NCI-H2029 (cell line): ENCODE data around the gene ABCC1.

Experiments used
- DNase-seq: peaks from one replicate; lab custom pipeline; 2025; lab: John Stamatoyannopoulos, UW

ABCC1 gene

DNA sequence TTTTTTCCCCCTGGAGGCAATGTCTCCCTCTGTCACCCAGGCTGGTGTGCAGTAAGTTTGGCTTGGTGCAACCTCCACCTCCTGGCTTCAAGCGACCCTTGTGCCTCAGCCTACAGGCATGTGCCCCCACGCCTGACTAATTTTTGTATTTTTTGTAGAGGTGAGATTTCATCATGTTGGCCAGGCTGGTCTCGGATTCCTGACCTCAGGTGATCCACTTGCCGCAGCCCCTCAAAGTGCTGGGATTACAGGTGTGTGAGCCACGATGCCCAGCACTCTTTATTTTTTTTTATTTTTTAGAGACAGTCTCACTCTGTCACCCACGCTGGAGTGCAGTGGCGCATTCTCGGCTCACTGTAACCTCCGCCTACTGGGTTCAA lies 160.7 kb downstream of the ABCC1 start:
- no peak for DNase-seq

- DNase-seq: no peak
These were observed 162.2 kb downstream of the ABCC1 start for GRCh38 chr16:16111639-16112038.

DNA sequence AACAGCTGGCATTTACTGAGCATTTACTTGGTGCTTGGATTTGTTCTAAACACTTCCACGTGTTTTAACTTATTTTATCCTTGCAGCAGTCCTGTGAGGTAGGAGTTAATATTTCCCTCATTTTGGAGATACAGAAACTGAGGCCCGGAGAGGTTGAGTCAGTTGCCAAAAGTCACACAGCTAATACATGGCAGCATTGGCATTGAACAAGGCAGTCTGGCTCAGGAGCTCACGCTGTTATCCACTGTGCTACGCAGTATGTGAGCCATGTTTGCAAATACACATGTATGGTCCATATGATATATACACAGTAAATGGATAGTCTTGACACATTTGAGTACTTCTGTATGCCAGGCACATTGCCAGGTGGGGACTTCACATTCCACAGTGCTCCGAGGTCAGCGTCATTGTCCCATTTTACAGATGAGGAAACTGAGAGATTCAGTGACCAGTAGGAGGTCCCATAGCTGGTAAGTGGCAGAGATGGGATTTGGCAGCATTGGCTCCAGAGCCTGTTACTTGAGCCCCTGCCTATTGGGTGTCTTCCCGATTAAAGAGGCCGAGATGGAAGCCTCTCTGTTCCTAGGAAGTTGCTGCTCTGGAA lies 163.1 kb downstream of the ABCC1 start:
- DNase-seq: no peak

DNA sequence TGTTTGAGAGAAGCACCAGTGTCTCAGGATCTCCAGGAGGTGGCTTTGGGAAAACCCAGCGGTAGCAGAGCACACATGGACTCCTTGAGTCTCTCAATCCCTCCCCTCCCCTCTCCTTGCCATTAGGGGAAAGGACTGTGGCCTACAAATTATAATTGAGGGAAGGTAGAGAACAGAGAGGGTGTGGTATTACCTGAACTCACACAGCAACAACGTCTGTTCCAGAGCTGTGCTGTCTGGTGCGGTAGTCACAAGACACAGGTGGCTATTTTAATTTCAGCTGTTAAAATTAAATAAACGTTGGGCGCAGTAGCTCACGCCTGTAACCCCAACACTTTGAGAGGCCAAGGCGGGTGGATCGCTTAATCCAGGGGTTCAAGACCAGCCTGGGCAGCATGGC lies 163.7 kb downstream of the ABCC1 start:
- DNase-seq: no peak

- no peak for DNase-seq
These were observed 167.4 kb downstream of the ABCC1 start for GRCh38 chr16:16116841-16117240.

GRCh38 chr16:16118337-16118736 lies 168.9 kb downstream of the ABCC1 start:
- DNase-seq: no peak

GRCh38 chr16:16120044-16120381 lies 170.6 kb downstream of the ABCC1 start:
- no peak for DNase-seq

- peak; percentile 90 for DNase-seq
These were observed 171.2 kb downstream of the ABCC1 start for GRCh38 chr16:16120382-16121184.

GRCh38 chr16:16121185-16121727 lies 171.8 kb downstream of the ABCC1 start:
- DNase-seq: no peak

- DNase-seq: no peak
These were observed 172.8 kb downstream of the ABCC1 start for GRCh38 chr16:16122264-16122663.

GRCh38 chr16:16124438-16124837 lies 175.0 kb downstream of the ABCC1 start:
- no peak for DNase-seq

- DNase-seq: no peak
These were observed 175.6 kb downstream of the ABCC1 start for GRCh38 chr16:16124974-16125373.

- no peak for DNase-seq
These were observed 177.5 kb downstream of the ABCC1 start for GRCh38 chr16:16126896-16127295.

- DNase-seq: peak; percentile 65
These were observed 178.2 kb downstream of the ABCC1 start for GRCh38 chr16:16127469-16128116.

- DNase-seq: no peak
These were observed 181.8 kb downstream of the ABCC1 start for GRCh38 chr16:16131204-16131603.

DNA sequence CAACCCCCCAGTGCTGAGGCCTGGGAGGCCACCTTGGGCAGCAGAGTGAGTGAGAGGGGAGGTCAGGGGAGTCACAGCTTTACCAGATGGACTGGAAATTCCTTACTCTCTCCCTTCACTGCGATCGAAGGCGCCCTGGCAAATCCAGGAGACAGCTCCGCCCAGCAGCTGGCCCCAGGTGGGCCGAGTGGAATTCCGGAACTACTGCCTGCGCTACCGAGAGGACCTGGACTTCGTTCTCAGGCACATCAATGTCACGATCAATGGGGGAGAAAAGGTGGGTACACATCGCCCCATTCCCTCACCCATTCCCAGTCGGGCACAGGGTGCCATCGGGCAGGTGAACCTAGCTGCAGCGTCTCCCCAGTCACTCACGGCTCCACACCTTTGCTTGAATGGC lies 182.2 kb downstream of the ABCC1 start:
- no peak for DNase-seq

- no peak for DNase-seq
These were observed 184.7 kb downstream of the ABCC1 start for GRCh38 chr16:16133943-16134604.

DNA sequence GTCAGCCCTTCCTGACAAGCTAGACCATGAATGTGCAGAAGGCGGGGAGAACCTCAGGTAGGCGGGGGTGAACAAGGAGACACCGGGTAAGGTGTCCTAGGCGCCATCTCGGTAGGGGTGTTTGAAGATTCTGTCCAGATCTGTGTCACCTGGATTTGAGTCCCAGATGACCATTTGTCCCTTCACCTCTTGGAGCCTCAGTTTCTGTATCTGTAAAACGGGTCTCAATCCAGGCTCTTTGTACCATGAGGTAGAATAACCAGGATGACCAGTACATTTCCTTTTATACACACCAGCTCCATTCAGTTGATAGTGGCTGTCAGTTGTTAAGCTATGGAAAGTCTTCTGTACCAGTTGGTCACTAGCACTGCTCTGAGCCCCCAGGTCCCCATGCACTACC lies 187.2 kb downstream of the ABCC1 start:
- DNase-seq: no peak

GRCh38 chr16:16137110-16137509 lies 187.7 kb downstream of the ABCC1 start:
- DNase-seq: no peak

- no peak for DNase-seq
These were observed 188.7 kb downstream of the ABCC1 start for GRCh38 chr16:16138034-16138635.

- DNase-seq: no peak
These were observed 189.6 kb downstream of the ABCC1 start for GRCh38 chr16:16139061-16139460.

DNA sequence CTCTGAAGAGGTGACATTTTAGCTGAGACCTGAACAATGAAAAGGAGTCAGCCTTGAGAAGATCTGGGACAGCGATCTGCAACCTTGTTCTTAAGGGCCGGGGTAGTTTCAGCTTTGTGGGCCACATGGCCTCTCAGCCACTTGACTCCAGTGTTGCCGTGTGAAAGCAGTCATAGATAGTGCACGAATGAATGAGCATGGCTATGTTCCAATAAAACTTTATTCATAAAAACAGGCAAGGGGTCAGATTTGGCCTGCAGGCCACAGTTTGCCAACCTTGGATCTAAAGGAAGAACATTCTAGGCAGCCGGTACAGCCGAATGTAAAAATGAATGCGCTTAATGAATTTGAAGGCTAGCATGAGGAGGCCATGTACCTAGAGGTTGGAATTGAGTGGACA lies 190.4 kb downstream of the ABCC1 start:
- DNase-seq: no peak
